Left ventricle myocardium inferior (tissue), 1 donor: ENCODE data around the gene DAD1. TPM values are rescaled to one million over a fixed set of nuclear protein-coding genes. Genes with fewer than 3 reads are reported as not detected.
A peak's percentile ranks its signal among the peaks of the same experiment; 100 is the strongest.

Source experiments
- DNase-seq: peaks from one replicate; pipeline ENCODE4 v3.0.0-alpha.2; 2020
- H3K27ac ChIP-seq: fragments of 200-600 bp; replicated peaks from 2 replicates; pipeline ENCODE4 v1.8.0; 2021
- H3K27me3 ChIP-seq: fragments of 200-600 bp; 2 replicates; pipeline ENCODE4 v1.8.0; 2021; ENCODE audit warnings: low read depth
- H3K36me3 ChIP-seq: fragments of 200-600 bp; 2 replicates; pipeline ENCODE4 v1.8.0; 2021
- H3K4me1 ChIP-seq: fragments of 200-600 bp; 2 replicates; pipeline ENCODE4 v1.8.0; 2021
- H3K4me3 ChIP-seq: fragments of 200-600 bp; 2 replicates; pipeline ENCODE4 v1.8.0; 2021; ENCODE audit warnings: mild to moderate bottlenecking, moderate library complexity
- H3K9me3 ChIP-seq: fragments of 200-600 bp; replicated peaks from 2 replicates; pipeline ENCODE4 v1.8.0; 2021
- intact Hi-C: fragments of 100-400 bp; cut with micrococcal nuclease; formaldehyde crosslinking; loops from one replicate; pipeline ENCODE4 v1.11.0; 2022
- total RNA-seq: library from RNA; stranded (reverse); fragmentation: NEBNext Ultra II Directional; extraction: Animal tissue kit (Norgen Biotek cat#: 25700); gene quantifications from one replicate; pipeline ENCODE4 v1.2.1, GENCODE V29; 2021
- TF ChIP-seq, protein P1 (sequence below): fragments of 200-600 bp; IDR thresholded peaks from 2 replicates; pipeline ENCODE4 v1.8.0; 2021; ENCODE audit warnings: antibody characterized with exemption, mild to moderate bottlenecking, borderline replicate concordance
- donor health status: DM: no; HTN: yes; CAD: no; lungs with severe emphysema.

DAD1 gene
- total RNA-seq, 1 donor from 2014 or later: 118 TPM

DNA sequence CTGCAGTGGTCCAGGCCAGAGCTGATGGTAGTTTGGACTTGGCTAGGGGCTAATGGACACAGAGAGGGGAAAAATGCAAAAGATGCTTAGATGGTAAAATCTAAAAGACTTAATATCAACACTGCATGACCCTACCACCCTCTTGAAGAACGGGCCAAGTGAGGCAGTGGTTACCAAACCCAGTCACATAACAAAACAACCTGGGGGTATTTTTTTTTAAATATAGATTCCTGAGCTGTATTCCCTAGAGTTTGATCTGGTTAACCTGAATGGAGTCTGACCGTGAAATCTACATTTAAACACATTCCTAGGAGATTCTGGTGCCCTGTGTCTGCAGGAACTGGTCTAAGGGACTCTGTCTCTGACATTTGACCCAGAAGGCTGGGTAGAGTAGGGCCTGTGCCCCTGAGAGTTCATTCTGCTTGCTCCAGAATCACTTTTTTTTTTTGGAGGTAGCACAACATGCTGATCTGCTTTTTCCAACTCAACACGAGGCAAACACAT, 24.8 kb upstream of the DAD1 start:
- TF ChIP-seq, protein P1, sequence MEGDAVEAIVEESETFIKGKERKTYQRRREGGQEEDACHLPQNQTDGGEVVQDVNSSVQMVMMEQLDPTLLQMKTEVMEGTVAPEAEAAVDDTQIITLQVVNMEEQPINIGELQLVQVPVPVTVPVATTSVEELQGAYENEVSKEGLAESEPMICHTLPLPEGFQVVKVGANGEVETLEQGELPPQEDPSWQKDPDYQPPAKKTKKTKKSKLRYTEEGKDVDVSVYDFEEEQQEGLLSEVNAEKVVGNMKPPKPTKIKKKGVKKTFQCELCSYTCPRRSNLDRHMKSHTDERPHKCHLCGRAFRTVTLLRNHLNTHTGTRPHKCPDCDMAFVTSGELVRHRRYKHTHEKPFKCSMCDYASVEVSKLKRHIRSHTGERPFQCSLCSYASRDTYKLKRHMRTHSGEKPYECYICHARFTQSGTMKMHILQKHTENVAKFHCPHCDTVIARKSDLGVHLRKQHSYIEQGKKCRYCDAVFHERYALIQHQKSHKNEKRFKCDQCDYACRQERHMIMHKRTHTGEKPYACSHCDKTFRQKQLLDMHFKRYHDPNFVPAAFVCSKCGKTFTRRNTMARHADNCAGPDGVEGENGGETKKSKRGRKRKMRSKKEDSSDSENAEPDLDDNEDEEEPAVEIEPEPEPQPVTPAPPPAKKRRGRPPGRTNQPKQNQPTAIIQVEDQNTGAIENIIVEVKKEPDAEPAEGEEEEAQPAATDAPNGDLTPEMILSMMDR: no peak
- intact Hi-C loops: no loop called here

DNA sequence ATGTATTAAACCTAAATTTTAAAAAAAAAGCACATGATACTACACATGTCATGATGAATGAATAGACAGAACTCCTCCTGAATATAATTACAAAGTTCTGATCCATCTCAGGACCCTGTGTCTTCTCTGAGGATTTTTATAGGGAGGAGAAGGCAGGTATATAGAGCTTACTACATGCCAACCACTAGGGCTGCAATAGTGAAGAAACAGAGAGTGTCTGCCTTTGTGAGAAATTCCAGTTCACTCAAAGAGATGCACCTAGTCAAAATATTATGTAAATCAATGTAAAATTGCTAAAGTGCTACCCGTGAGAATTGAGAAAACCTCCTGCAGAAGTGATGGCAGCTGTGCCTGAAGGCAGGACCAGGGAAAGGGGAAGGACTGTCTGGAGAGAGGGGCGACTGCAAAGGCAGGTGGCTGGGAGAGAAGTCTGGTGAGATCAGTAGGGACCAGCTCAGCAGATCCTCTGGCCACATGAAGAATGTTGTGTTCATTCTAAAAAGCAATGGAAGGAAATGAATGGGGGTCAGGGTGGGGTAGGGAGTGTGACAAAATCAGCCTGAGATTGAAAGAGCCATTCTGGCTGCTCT, 24.2 kb upstream of the DAD1 start:
- peaks cover 45% of the 10 kb centered on the region for H3K36me3 ChIP-seq
- intact Hi-C loops: no loop called here
- TF ChIP-seq, protein P1: no peak

More for the DNA sequence above, 24.8 kb upstream of the DAD1 start:
- peak overlapping the region; percentile 44 for H3K27ac ChIP-seq
- H3K4me3 ChIP-seq: no peak overlapping the region
- no peaks in the 10 kb centered on the region for H3K27me3 ChIP-seq
- peaks cover 40% of the 10 kb centered on the region for H3K36me3 ChIP-seq
- H3K4me1 ChIP-seq: peaks cover 16% of the 10 kb centered on the region
- no peak for DNase-seq
- peaks cover 11% of the 10 kb centered on the region for H3K9me3 ChIP-seq

DNA sequence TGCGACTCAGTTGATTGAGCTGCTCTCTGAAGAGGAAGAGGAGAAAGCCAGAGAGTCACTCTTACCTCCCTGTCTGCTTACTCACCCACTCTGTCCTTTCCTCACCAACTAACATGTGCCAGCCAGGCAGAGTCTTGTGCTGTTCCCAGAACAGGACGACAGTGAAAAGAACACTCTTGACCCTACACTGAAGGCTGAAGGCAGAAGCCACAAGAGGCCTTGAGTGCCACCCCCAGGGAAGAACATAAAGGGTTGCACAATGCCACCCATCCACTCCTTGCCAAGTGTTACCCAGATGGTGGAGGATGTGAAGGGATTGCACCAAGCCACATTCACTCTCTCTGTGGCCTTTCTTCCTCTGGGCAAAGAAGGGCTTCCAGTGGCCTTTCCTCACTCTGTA, 21.9 kb upstream of the DAD1 start:
- TF ChIP-seq, protein P1: no peak
- DNase-seq: no peak
- Histone ChIP-seq H3K4me1 (peaks cover 16% of the 10 kb centered on the region), H3K27me3 (no peaks in the 10 kb centered on the region), H3K36me3 (peaks cover 68% of the 10 kb centered on the region), H3K4me3 (no peak overlapping the region), H3K27ac (no peak overlapping the region), H3K9me3 (peaks cover 3% of the 10 kb centered on the region)
- intact Hi-C loops: no loop called here

More for the DNA sequence above, 24.2 kb upstream of the DAD1 start:
- Histone ChIP-seq H3K9me3 (peaks cover 11% of the 10 kb centered on the region), H3K27me3 (no peaks in the 10 kb centered on the region), H3K4me1 (peaks cover 16% of the 10 kb centered on the region), H3K27ac (no peak overlapping the region), H3K4me3 (no peak overlapping the region)
- DNase-seq: no peak

DNA sequence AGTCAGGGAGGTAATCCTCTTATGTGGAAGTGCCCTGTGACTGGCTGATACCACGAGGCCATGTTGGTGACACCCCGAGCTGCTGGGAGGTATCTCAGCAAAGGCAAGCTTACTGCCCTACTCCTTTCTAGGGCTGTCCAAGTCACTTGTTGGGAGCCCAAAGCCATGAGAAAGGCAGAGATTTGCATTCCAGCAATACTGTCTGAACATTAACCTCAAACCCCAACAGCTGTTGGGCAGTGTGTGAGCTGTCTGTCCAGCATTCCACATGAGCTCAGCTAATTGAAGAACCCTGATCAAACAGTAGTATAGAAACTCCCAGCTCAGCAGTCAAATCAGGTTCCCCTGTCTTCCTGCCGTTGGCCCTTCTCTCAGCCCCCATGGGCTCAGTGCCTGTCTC, 18.3 kb upstream of the DAD1 start:
- intact Hi-C loops: no loop called here
- no peak for DNase-seq
- H3K4me3 ChIP-seq: no peak overlapping the region
- peaks cover 100% of the 10 kb centered on the region for H3K36me3 ChIP-seq
- TF ChIP-seq, protein P1: no peak
- no peaks in the 10 kb centered on the region for H3K9me3 ChIP-seq
- H3K27me3 ChIP-seq: no peaks in the 10 kb centered on the region
- no peak overlapping the region for H3K27ac ChIP-seq
- H3K4me1 ChIP-seq: no peaks in the 10 kb centered on the region

DNA sequence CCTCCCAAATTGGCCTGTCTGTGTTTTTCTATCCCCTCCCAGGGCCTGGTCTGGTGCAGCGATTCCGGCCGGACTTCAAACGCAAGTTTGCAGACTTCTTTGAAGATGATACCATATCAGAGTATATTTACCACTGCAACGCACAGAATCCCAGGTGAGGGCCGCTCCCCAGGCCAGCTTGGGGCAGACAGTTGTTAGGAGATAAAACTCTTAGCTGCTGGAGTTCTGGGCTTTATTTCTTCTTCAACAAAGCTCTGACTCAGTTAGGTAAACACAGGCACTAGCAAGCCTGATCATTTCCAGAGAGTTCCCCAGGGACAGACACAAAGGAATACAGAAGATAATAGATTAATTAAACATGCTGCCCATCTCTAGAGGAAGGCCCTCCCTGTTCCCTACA, 17.4 kb upstream of the DAD1 start:
- Histone ChIP-seq H3K4me1 (no peaks in the 10 kb centered on the region), H3K36me3 (peaks cover 100% of the 10 kb centered on the region), H3K9me3 (no peaks in the 10 kb centered on the region), H3K27me3 (no peaks in the 10 kb centered on the region), H3K27ac (no peak overlapping the region), H3K4me3 (no peak overlapping the region)
- intact Hi-C loops: no loop called here
- TF ChIP-seq, protein P1: no peak
- no peak for DNase-seq
